Heart left ventricle (tissue), 16 donors: ENCODE data around the gene PCP4. TPM values are rescaled to one million over a fixed set of nuclear protein-coding genes. Genes with fewer than 3 reads are reported as not detected.

Experiments used
- ATAC-seq, 4 donors: fragments of 200-7000 bp; cut with Tn5 transposase; one replicate each; pipeline ENCODE4 v1.9.1; 2020 to 2022; ENCODE audit warnings: moderate library complexity in 4 of 4, mild to moderate bottlenecking in 3 of 4, moderate number of reproducible peaks in 1 of 4
- DNase-seq, 5 donors: peaks; one replicate each; pipeline ENCODE4 v3.0.0-alpha.2; 2020
- H3K27ac ChIP-seq, 12 donors: fragments of 200-600 bp; sonication (generic) in 4 of 12; one replicate each; pipeline versions ENCODE4 v1.5.0 to v1.8.0; 2016 to 2022; ENCODE audit warnings: mild to moderate bottlenecking in 2 of 12
- H3K27me3 ChIP-seq, 9 donors: fragments of 200-600 bp; sonication (generic) in 2 of 9; one replicate each; pipeline versions ENCODE4 v1.5.1 to v1.8.0; 2016 to 2022; ENCODE audit warnings: mild to moderate bottlenecking in 3 of 9
- H3K36me3 ChIP-seq, 9 donors: fragments of 200-600 bp; sonication (generic) in 2 of 9; one replicate each; pipeline versions ENCODE4 v1.5.0 to v1.8.0; 2018 to 2022; ENCODE audit warnings: mild to moderate bottlenecking in 2 of 9
- H3K4me1 ChIP-seq, 12 donors: fragments of 200-600 bp; sonication (generic) in 4 of 12; one replicate each; pipeline versions ENCODE4 v1.5.0 to v1.8.0; 2016 to 2022; ENCODE audit warnings: mild to moderate bottlenecking in 3 of 12
- H3K4me3 ChIP-seq, 12 donors: fragments of 200-600 bp; sonication (generic) in 4 of 12; one replicate each; pipeline versions ENCODE4 v1.5.0 to v1.8.0; 2017 to 2022; ENCODE audit warnings: mild to moderate bottlenecking in 9 of 12, moderate library complexity in 4 of 12
- H3K9me3 ChIP-seq, 12 donors: fragments of 200-600 bp; sonication (generic) in 4 of 12; one replicate each; pipeline versions ENCODE4 v1.5.0 to v1.8.0; 2016 to 2022; ENCODE audit warnings: mild to moderate bottlenecking in 1 of 12
- CTCF ChIP-seq, 12 donors: fragments of 200-600 bp; sonication (generic) in 4 of 12; IDR thresholded peaks; one replicate each; pipeline versions ENCODE4 v1.5.0 to v1.8.0; 2018 to 2022; ENCODE audit warnings: antibody characterized with exemption in 12 of 12, mild to moderate bottlenecking in 5 of 12
- POLR2A ChIP-seq, 2 donors: fragments of 450-650 bp; IDR thresholded peaks; one replicate each; pipeline ENCODE4 v1.6.1; 2017; ENCODE audit warnings: antibody characterized with exemption in 2 of 2, mild to moderate bottlenecking in 2 of 2, moderate library complexity in 2 of 2
- WGBS, 4 donors: extraction: QIAGEN DNeasy Blood & Tissue Kit in 2 of 4; methylation state at CpG; one replicate each; pipeline versions ENCODE4 v1.1.5 to v1.1.7; 2013 to 2018; 5-methylcytosine and 5-hydroxymethylcytosine counted together
- intact Hi-C, 10 donors: fragments of 100-400 bp; cut with DNase I; formaldehyde crosslinking; loops; one replicate each; pipeline versions ENCODE4 v1.11.1 to v1.14.2; 2022
- polyA plus RNA-seq, 2 donors: library from polyadenylated mRNA; stranded (reverse); fragments of 200-250 nt; gene quantifications; one replicate each; pipeline ENCODE4 v1.2.3, GENCODE V29; 2013
- total RNA-seq, 9 donors: library from RNA; depleted of rRNA in 2 of 9; stranded (reverse); fragments of >200 nt in 2 of 9; fragmentation: NEBNext Ultra II Directional in 3 of 9; extraction: Animal tissue kit (Norgen Biotek cat#: 25700) in 3 of 9; gene quantifications; one replicate each; pipeline versions ENCODE4 v1.1.0 to v1.2.4, GENCODE V29; 2016 to 2023
- donor health status: ischemic (EF 13 %, LVEDD 7.1; RV severe dilation, severe dysfunction).
- donor health status: healthy with polysubstance abuse.
- donor health status: DM: no; HTN: yes; CAD: no.
- donor health status: DM: no; HTN: no; CAD: no.
- donor health status: ischemic (EF 25% LVEDD 6.9; RV normal size, moderate dysfunction).
- donor health status: ischemic (EF 25% LVEDD 5.7; RV mildly dilated, moderate dysfunction).
- donor health status: healthy.
- donor health status: DM: yes; HTN: yes; CAD: no.
- donor health status: ischemic (EF 35%, LVEDD 5.7; RV mildly dilated, moderate dysfunction).
- donor health status: nonischemic (EF 11% LVEDD 7.7; RV severe dilation, severe dysfunction).
- donor health status: DM: yes; HTN: yes; CAD: no.
- donor health status: PGD.
- donor health status: ischemic (EF 29% LVEDD 5.4; RV normal size, mild dysfunction).
- donor health status: nonischemic (EF 23%, LVEDD 6.1; RV moderate dilation, normal function).

Gene PCP4
- total and polyA plus RNA-seq, 11 donors, result 0.64 to 9.6 (median 3.9) TPM

- DNase-seq (no peak), ATAC-seq (no peak)
- intact Hi-C loops, result no loop called here
- H3K36me3 ChIP-seq, result no peaks in the 10 kb centered on the region
- no peak for TF ChIP-seq CTCF (IDR thresholded peaks at IDR 0.05)
- no peak for TF ChIP-seq POLR2A (IDR thresholded peaks at IDR 0.05)
- no peak overlapping the region for H3K4me3 ChIP-seq
- H3K4me1 ChIP-seq, result no peaks in the 10 kb centered on the region
- no peak overlapping the region for H3K27ac ChIP-seq
- H3K27me3 ChIP-seq, result no peaks in the 10 kb centered on the region
- WGBS, 4 donors, result 71 to 79% (median 78%) methylated on average over 1 of the region's 1 CpG
- H3K9me3 ChIP-seq, result peaks cover 0 to 22% (median 11%) of the 10 kb centered on the region in 12 donors
Observed at GRCh38 chr21:39961251-39961650, 94.0 kb downstream of the PCP4 start.

- ATAC-seq, result no peak
- WGBS, 4 donors, result 93 to 97% (median 97%) methylated on average over 1 of the region's 1 CpG
- intact Hi-C loops, result no loop called here
- TF ChIP-seq POLR2A (IDR thresholded peaks at IDR 0.05), result no peak
- no peak for TF ChIP-seq CTCF (IDR thresholded peaks at IDR 0.05)
- peaks cover 0 to 16% (median 11%) of the 10 kb centered on the region in 12 donors for H3K9me3 ChIP-seq
- H3K27me3 ChIP-seq, result no peaks in the 10 kb centered on the region
- no peak overlapping the region for H3K4me3 ChIP-seq
- H3K27ac ChIP-seq, result no peak overlapping the region
- DNase-seq, result no peak
- H3K4me1 ChIP-seq, result no peaks in the 10 kb centered on the region
- H3K36me3 ChIP-seq, result no peaks in the 10 kb centered on the region
Observed at GRCh38 chr21:39965026-39965425, 97.8 kb downstream of the PCP4 start.

GRCh38 chr21:39966786-39967185, 99.5 kb downstream of the PCP4 start:
- Histone ChIP-seq H3K36me3 (no peaks in the 10 kb centered on the region), H3K4me1 (no peaks in the 10 kb centered on the region), H3K27me3 (no peaks in the 10 kb centered on the region), H3K27ac (no peak overlapping the region), H3K4me3 (no peak overlapping the region), H3K9me3 (peaks cover 0 to 6% (median 0%) of the 10 kb centered on the region in 12 donors)
- WGBS, 4 donors, result 75 to 88% (median 87%) methylated on average over 3 of the region's 3 CpGs
- intact Hi-C loops, result no loop called here
- ATAC-seq (no peak), DNase-seq (no peak)
- TF ChIP-seq POLR2A (IDR thresholded peaks at IDR 0.05) (no peak), CTCF (IDR thresholded peaks at IDR 0.05) (no peak)

GRCh38 chr21:39968010-39968409, 100.8 kb downstream of the PCP4 start:
- Histone ChIP-seq H3K36me3 (no peaks in the 10 kb centered on the region), H3K9me3 (peaks cover 0 to 6% (median 0%) of the 10 kb centered on the region in 12 donors), H3K4me1 (no peaks in the 10 kb centered on the region), H3K27me3 (no peaks in the 10 kb centered on the region), H3K27ac (no peak overlapping the region), H3K4me3 (no peak overlapping the region)
- ATAC-seq (no peak), DNase-seq (no peak)
- TF ChIP-seq POLR2A (IDR thresholded peaks at IDR 0.05) (no peak), CTCF (IDR thresholded peaks at IDR 0.05) (no peak)
- intact Hi-C loops, result no loop called here
- 74 to 95% (median 91%) methylated on average over 2 of the region's 2 CpGs for WGBS, 4 donors
